HG03521 (cell line): ENCODE measurements around the gene B2M.
"Not testable (repeated sequence)": the region's sequence is repeated elsewhere in the genome, so short reads cannot be mapped to it uniquely, and the experiment has no call there.

ENCODE experiments used
- ATAC-seq: cut with Tn5 transposase; IDR thresholded peaks from one replicate; pipeline ENCODE4 v1.9.1; 2021; ENCODE audit warnings: mild to moderate bottlenecking, moderate library complexity; ENCODE audit not compliant: unreplicated experiment

The B2M gene

DNA sequence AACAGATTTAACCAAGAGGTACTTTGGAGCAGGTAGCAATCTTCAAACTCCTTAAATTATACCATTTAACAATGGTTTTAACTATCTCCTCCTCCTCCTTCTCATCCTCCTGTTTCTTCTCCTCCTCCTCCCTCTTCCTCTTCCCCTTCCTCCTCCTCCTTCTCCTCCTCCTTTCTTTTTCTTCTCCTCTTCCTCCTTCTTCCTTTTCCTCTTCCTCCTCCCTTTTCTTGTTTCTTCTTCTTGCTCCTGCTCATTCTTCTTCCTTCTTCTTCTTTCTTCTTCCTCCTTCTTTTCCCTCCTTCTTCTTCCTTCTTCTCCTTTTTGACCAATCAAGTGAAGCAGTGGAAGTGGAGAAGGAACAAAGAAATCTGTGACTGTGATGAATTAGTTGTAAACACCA lies 14.3 kb upstream of the B2M start:
- ATAC-seq, result no peak

DNA sequence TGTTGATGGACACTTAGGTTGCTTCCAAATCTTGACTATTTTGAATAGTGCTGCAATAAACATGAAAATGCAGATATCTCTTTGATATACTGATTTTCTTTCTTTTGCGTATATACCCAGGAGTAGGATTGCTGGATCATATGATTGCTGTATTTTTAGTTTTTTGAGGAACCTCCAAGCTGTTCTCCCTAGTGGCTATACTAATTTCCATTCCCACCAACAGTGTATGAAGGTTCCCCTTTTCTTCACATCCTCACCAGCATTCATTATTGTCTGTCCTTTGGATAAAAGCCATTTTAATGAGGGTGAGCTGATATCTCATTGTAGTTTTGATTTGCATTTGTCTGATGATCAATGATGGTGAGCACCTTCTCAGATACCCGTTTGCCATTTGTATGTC lies 12.7 kb upstream of the B2M start:
- no peak for ATAC-seq

DNA sequence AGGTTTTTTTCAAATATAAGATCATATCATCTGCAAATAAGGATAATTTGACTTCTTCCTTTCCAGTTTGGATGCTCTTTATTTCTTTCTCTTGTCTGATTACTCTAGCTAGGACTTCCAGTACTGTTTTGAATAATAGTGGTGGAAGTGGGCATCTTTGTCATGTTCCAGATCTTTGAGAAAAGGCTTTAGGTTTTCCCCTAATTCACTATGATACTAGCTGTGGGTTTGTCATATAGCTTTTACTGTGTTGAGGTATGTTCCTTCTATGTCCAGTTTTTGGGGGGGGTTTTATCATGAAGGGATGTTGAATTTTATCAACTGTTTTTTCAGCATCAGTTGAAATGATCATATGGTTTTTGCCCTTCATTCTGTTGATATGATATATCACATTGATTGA lies 10.6 kb upstream of the B2M start:
- not testable (repeated sequence) for ATAC-seq

DNA sequence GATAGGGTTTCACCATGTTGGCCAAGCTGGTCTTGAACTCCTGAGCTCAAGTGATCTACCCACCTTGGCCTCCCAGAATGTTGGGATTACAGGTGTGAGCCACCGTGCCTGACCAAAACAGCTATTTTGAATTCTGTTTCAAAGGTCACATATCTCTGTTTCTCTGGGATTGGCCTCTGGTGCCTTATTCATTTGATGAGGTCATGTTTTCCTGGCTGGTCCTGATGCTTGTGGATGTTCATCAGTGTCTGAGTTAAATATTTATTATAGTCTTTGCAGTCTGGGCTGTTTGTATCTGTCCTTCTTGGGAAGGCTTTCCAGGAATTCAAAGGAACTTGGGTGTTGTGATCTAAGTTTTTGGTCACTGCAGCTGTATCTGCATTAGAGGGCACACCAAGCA lies 5.3 kb upstream of the B2M start:
- no peak for ATAC-seq

DNA sequence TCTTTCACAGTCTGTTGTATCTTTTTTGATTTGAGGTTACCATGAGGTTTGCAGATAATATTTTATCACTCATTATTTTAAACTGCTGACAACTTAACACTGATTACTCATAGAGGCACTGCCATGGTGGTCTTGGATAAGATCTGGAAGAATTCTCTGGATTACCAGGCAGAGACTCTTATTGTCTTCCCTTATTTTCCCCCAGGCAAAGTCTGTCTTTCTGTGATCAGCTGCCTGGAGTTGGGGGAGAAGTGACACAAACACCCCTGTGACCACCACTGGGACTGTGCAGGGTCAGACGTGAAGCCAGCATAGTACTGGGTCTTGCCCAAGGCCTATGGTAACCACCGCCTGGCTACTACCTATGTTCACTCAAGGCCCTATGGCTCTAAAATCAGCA lies 4.9 kb upstream of the B2M start:
- no peak for ATAC-seq

GRCh38 chr15:44706946-44707636 lies 4.2 kb upstream of the B2M start:
- ATAC-seq, result no peak

- ATAC-seq, result no peak
These were observed 851 bp upstream of the B2M start for GRCh38 chr15:44710236-44711095.

- ATAC-seq, result peak; percentile 25
These were observed 527 bp downstream of the B2M start for GRCh38 chr15:44711743-44712345.

GRCh38 chr15:44712346-44713005 lies 1.2 kb downstream of the B2M start:
- no peak for ATAC-seq

- no peak for ATAC-seq
These were observed 2.0 kb downstream of the B2M start for GRCh38 chr15:44713006-44713966.

- ATAC-seq, result no peak
These were observed 4.0 kb downstream of the B2M start for GRCh38 chr15:44715142-44715796.

DNA sequence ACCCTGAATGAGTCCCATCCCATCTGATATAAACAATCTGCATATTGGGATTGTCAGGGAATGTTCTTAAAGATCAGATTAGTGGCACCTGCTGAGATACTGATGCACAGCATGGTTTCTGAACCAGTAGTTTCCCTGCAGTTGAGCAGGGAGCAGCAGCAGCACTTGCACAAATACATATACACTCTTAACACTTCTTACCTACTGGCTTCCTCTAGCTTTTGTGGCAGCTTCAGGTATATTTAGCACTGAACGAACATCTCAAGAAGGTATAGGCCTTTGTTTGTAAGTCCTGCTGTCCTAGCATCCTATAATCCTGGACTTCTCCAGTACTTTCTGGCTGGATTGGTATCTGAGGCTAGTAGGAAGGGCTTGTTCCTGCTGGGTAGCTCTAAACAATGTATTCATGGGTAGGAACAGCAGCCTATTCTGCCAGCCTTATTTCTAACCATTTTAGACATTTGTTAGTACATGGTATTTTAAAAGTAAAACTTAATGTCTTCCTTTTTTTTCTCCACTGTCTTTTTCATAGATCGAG lies 4.5 kb downstream of the B2M start:
- no peak for ATAC-seq

DNA sequence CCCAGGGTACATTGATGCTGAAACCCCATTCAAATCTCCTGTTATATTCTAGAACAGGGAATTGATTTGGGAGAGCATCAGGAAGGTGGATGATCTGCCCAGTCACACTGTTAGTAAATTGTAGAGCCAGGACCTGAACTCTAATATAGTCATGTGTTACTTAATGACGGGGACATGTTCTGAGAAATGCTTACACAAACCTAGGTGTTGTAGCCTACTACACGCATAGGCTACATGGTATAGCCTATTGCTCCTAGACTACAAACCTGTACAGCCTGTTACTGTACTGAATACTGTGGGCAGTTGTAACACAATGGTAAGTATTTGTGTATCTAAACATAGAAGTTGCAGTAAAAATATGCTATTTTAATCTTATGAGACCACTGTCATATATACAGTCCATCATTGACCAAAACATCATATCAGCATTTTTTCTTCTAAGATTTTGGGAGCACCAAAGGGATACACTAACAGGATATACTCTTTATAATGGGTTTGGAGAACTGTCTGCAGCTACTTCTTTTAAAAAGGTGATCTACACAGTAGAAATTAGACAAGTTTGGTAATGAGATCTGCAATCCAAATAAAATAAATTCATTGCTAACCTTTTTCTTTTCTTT lies 5.8 kb downstream of the B2M start:
- no peak for ATAC-seq

DNA sequence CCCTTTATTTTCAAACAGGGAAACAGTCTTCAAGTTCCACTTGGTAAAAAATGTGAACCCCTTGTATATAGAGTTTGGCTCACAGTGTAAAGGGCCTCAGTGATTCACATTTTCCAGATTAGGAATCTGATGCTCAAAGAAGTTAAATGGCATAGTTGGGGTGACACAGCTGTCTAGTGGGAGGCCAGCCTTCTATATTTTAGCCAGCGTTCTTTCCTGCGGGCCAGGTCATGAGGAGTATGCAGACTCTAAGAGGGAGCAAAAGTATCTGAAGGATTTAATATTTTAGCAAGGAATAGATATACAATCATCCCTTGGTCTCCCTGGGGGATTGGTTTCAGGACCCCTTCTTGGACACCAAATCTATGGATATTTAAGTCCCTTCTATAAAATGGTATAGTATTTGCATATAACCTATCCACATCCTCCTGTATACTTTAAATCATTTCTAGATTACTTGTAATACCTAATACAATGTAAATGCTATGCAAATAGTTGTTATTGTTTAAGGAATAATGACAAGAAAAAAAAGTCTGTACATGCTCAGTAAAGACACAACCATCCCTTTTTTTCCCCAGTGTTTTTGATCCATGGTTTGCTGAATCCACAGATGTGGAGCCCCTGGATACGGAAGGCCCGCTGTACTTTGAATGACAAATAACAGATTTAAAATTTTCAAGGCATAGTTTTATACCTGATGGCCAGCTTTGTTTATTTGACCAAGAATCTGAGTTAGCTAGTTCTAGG lies 7.0 kb downstream of the B2M start:
- ATAC-seq, result no peak

DNA sequence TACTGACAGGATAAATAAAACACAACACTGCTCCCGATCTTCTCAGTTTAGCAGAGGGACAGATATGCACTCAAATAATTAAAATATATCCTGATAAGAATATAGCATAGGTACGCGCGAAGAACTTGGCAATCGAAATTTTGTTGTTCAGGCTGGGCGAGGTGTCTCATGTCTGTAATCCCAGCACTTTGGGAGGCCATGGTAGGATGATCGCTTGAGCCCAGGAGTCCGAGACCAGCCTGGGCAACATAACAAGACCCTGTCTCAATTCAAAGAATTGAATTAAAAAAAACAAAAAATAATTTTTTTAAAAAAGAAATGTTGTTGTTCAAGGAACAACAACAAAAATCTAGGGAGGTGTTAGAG lies 7.6 kb downstream of the B2M start:
- ATAC-seq, result no peak

DNA sequence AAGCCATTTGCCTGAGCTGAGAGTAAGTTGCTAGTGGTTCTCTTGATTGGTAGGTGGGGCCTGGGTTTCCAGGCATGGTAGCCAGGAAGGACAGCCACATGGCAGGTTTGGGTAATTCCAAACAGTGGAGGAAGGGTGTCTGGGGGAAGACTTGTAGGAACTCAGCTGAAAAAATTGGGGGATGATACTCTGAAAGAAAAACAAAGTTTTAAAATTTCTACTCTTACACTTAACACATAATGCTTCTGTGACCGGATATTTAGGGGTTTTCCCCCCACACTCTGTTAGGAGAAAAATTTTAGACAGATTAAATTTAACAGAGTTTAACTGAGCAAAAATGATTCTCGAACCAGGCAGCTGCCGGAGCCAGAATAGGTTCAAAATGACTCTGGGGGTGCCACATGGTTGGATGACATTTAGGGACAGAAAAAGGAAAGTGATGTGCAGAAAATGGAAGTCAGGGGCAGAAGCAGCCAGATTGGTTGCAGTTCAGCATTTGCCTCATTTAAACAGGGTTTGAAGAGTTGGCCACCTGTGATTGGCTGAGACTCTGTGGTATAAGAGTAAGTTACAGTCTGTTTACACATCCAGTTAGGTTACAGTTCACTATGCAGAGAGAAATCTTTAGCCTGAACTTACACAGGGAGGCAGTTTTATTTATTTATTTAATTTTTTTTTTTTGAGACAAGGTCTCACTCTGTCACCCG lies 8.1 kb downstream of the B2M start:
- peak; percentile 42 for ATAC-seq

DNA sequence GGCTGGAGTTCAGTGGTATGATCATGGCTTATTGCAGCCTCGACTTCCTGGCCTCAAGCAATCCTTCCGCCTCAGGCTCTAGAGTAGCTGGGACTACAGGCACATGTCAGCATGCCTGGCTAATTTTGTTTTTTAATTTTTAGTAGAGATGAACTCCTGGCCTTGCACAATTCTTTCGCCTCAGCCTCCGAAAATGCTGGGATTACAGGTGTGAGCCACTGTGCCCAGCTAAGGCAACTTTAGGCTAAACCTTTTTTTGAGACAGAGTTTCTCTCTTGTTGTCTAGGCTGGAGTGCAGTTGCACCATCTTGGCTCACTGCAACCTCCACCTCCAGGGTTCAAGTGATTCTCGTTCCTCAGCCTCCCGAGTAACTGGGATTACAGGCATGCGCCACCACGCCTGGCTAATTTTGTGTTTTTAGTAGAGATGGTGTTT lies 8.7 kb downstream of the B2M start:
- ATAC-seq, result not testable (repeated sequence)
